Measurements from ENCODE around the gene HSPA1A.
"Not testable (repeated sequence)": the region's sequence is repeated elsewhere in the genome, so short reads cannot be mapped to it uniquely, and the experiment has no call there.

HSPA1A gene

DNA sequence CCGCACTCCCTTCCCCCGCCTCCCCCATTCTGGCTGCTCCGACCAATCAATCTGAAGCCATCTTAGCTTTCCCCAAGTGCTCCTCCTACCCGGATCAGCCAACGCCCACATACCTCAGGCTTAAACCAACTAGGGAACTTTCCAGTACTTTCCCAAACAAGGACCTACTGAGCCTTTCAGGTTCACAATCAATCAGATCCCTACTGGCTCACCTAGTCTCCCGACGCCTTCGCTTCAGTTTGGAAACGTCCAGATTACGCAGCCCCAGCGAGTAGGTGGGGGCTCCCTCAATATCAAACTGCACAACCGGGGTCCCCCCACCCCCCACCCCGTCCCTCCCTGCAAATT, 692 bp upstream of the HSPA1A start:
- no peak overlapping the region for H3K4me3 ChIP-seq (ENCODE audit: low read depth, low read length)
- no peak for DNase-seq (ENCODE audit: low read depth)
- TF ChIP-seq, protein P1, sequence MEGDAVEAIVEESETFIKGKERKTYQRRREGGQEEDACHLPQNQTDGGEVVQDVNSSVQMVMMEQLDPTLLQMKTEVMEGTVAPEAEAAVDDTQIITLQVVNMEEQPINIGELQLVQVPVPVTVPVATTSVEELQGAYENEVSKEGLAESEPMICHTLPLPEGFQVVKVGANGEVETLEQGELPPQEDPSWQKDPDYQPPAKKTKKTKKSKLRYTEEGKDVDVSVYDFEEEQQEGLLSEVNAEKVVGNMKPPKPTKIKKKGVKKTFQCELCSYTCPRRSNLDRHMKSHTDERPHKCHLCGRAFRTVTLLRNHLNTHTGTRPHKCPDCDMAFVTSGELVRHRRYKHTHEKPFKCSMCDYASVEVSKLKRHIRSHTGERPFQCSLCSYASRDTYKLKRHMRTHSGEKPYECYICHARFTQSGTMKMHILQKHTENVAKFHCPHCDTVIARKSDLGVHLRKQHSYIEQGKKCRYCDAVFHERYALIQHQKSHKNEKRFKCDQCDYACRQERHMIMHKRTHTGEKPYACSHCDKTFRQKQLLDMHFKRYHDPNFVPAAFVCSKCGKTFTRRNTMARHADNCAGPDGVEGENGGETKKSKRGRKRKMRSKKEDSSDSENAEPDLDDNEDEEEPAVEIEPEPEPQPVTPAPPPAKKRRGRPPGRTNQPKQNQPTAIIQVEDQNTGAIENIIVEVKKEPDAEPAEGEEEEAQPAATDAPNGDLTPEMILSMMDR (IDR thresholded peaks at IDR 0.05; ENCODE audit: control insufficient read depth, extremely low read depth, insufficient read depth), result no peak

DNA sequence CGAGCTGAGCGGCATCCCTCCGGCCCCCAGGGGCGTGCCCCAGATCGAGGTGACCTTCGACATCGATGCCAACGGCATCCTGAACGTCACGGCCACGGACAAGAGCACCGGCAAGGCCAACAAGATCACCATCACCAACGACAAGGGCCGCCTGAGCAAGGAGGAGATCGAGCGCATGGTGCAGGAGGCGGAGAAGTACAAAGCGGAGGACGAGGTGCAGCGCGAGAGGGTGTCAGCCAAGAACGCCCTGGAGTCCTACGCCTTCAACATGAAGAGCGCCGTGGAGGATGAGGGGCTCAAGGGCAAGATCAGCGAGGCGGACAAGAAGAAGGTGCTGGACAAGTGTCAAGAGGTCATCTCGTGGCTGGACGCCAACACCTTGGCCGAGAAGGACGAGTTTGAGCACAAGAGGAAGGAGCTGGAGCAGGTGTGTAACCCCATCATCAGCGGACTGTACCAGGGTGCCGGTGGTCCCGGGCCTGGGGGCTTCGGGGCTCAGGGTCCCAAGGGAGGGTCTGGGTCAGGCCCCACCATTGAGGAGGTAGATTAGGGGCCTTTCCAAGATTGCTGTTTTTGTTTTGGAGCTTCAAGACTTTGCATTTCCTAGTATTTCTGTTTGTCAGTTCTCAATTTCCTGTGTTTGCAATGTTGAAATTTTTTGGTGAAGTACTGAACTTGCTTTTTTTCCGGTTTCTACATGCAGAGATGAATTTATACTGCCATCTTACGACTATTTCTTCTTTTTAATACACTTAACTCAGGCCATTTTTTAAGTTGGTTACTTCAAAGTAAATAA, 2.0 kb downstream of the HSPA1A start:
- H3K4me3 ChIP-seq (ENCODE audit: low read depth, low read length); DNase-seq (ENCODE audit: low read depth): not testable (repeated sequence)

DNA sequence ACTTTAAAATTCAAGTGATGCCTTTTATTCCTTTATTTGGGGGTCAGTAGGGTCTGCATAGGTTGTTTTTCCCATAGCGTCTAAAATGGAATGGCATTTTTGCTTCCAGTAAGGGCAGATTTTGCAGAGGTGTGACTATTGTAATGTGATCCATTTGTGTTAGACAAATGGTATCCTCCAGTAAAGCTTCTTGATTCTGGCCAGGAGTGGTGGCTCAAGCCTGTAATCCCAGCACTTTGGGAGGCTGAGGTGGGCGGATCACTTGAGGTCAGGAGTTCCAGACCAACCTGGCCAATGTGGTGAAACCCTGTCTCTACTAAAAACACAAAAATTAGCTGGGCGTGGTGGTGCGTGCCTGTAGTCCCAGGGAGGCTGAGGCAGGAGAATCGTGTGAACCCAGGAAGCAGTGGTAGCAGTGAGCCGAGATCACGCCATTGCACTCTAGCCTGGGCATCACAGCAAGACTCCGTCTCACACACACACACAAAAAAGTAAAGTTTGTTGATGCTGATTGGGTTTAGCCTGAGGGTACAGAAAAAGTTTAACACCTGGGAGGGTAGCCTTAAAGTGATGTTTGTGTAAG, 2.7 kb downstream of the HSPA1A start:
- not testable (repeated sequence) for DNase-seq (ENCODE audit: low read depth); H3K4me3 ChIP-seq (ENCODE audit: low read depth, low read length)

DNA sequence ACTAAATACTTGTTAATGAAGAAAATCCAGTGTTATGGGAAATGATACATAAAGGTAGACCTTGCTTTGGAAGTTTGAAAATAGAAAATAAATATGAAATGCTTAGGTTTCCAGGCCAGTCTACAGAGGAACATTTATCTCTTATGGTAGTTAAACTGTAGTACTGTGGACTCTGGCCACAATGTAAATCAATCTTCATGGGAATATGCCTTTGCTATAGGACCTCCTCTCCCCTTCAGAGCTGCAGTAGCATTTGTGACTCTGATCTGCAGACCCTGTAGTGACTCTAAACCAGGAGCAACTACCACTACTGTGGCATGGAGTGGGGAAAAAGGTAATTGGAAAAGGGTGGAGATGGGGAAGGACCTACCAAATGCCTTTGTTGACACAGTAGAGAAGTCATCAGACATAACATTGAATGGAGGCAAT, 4.5 kb downstream of the HSPA1A start:
- DNase-seq (ENCODE audit: low read depth), result no peak
- H3K4me3 ChIP-seq (ENCODE audit: low read depth, low read length), result no peak overlapping the region
- TF ChIP-seq, protein P1 (IDR thresholded peaks at IDR 0.05; ENCODE audit: control insufficient read depth, extremely low read depth, insufficient read depth), result no peak

DNA sequence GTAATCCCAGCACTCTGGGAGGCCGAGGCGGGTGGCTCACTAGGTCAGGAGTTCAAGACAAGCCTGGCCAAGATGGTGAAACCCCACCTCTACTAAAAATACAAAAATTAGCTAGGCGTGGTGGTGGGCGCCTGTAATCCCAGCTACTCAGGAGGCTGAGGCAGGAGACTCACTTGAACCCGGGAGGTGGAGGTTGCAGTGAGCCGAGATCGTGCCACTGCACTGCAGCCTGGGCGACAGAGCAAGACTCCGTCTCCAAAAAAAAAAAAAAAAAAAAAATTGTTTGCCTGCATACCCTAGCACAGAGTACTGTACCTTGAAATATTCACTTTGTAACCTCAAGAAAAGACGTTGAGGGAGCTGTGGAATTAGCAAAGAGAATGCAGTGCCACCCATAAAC, 5.1 kb downstream of the HSPA1A start:
- not testable (repeated sequence) for DNase-seq (ENCODE audit: low read depth); H3K4me3 ChIP-seq (ENCODE audit: low read depth, low read length)

DNA sequence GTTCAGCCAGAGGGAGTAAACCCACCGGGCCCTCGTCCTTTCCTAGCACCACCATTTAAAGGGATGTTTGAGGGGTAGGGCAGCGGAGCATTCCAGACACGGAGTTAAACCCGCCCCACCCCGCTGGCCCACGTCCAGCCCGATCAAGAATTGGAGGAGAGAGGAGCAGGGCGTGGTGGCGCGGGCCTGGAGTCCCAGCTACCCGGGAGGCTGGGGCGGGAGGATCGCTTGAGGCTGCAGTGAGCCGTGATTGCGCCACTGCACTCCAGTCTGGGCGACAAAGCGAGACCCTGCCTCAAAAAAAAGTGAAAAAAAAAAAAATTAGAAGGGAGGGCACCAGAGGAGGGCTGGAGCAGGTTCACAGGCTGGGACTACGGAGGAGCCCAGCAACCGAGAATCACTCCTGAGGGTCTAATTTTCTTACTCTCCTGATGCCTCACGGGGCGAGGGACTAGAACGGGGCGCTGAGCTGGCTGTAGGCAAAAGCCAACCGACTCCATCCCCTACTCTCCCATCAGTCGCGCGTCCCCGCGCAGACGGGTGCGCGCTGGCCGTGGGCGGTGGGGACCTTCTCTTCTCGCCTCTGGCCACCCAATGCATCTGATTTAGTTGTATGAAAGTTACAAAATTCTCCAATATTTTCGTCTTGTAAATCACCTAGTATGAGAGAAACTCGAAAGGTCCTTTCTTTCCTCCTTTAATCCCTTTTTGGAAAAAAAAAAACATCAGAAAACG, 6.1 kb downstream of the HSPA1A start:
- TF ChIP-seq, protein P1 (IDR thresholded peaks at IDR 0.05; ENCODE audit: control insufficient read depth, extremely low read depth, insufficient read depth), result no peak
- H3K4me3 ChIP-seq (ENCODE audit: low read depth, low read length), result peak overlapping the region; percentile 70
- DNase-seq (ENCODE audit: low read depth), result no peak

DNA sequence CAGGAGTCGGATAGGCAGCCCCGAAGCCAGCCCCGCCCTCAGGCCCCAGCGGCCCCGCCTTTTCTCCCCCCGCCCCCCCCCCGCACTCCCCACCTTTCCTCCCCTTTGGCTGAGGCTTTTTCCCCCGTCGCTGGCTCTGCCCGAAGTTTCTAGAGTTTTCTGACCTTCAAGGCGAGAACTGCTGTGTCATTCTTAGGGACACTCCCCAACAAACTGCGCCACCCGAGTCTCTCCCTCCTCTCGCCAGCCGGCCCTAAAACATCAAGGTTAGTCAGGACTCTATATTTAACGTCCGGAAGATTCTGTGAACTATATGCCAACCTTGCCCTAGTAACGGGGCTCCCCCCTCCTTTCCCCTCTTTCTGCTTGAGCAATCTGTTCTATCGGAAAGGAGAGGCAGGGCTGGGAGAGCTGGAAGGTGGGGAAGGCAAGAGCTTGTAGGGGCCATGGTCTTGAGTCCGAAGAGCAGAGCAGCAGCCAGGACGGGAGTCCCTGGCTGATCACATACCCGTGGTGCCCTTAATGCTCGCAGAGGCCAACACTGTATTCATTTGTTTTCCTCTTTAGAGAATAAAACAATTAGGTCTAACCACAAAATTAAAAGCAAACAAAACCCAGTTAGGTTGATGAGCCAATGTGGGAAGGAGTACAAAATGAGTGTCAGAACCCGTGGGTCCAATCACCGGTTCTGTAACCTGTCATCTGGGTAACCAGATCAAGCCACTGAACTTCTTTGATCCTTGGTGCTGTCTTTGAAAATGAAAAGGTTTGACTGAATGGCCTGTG, 6.9 kb downstream of the HSPA1A start:
- DNase-seq (ENCODE audit: low read depth), result peak; percentile 47
- H3K4me3 ChIP-seq (ENCODE audit: low read depth, low read length), result peak overlapping the region; percentile 70
- TF ChIP-seq, protein P1 (IDR thresholded peaks at IDR 0.05; ENCODE audit: control insufficient read depth, extremely low read depth, insufficient read depth), result no peak

DNA sequence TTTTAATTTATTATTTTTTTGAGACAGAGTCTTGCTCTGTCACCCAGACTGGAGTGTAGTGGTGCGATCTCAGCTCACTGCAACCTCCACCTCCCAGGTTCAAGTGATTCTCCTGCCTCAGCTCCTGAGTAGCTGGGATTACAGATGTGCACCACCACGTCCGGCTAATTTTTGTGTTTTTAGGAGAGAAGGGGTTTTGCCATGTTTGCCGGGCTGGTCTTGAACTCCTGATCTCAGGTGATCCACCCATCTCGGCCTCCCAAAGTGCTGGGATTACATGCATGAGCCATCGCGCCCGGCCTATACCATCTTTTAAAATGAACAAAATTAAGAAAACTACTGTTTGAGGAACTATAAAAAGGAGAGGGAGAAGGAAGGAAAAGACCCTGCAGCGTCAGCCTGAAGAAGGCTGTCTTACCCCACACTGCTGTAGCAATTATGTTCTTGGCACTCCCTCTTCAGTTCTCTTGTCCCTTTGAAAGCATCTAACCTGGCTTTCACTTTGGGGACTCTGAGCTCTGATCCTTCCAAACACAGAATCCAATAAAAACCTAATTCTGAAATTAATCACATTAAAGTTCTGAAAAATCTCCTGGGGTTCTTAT, 8.4 kb downstream of the HSPA1A start:
- H3K4me3 ChIP-seq (ENCODE audit: low read depth, low read length); DNase-seq (ENCODE audit: low read depth): not testable (repeated sequence)
